Muscle layer of colon (tissue), 2 donors: ENCODE measurements around the gene TOB2.
"Not testable (repeated sequence)": the region's sequence is repeated elsewhere in the genome, so short reads cannot be mapped to it uniquely, and the experiment has no call there.

Experiments used
- H3K27ac ChIP-seq: one replicate; pipeline ENCODE4 v1.7.0; 2013; ENCODE audit warnings: low read depth, mild to moderate bottlenecking, low read length, moderate library complexity
- H3K27me3 ChIP-seq, 2 donors: one replicate each; pipeline ENCODE4 v1.7.0; 2013; ENCODE audit warnings: low read length in 2 of 2, mild to moderate bottlenecking in 2 of 2; ENCODE audit not compliant: insufficient read depth in 2 of 2, control insufficient read depth in 1 of 2
- H3K36me3 ChIP-seq: one replicate; pipeline ENCODE4 v1.7.0; 2013; ENCODE audit warnings: mild to moderate bottlenecking, low read length; ENCODE audit not compliant: insufficient read depth
- H3K4me1 ChIP-seq: one replicate; pipeline ENCODE4 v1.7.0; 2013; ENCODE audit warnings: mild to moderate bottlenecking, low read length; ENCODE audit not compliant: insufficient read depth
- H3K4me3 ChIP-seq, 2 donors: one replicate each; pipeline ENCODE4 v1.7.0; 2013; ENCODE audit warnings: low read length in 2 of 2, low read depth in 1 of 2, mild to moderate bottlenecking in 1 of 2, moderate library complexity in 1 of 2
- H3K9ac ChIP-seq: one replicate; pipeline ENCODE4 v1.7.0; 2013; ENCODE audit warnings: low read length
- H3K9me3 ChIP-seq: one replicate; pipeline ENCODE4 v1.7.0; 2013; ENCODE audit warnings: mild to moderate bottlenecking, low read length
- donor health status: abdominal sarcoma.
- donor health status: Adenocarcinoma of cecum.

Gene TOB2

GRCh38 chr22:41480397-41480735 lies 33.8 kb upstream of the TOB2 start:
- no peaks in the 10 kb centered on the region for H3K27me3 ChIP-seq
- no peak overlapping the region for H3K9ac ChIP-seq
- no peaks in the 10 kb centered on the region for H3K9me3 ChIP-seq
- peak overlapping the region in 1 of 2 donors; percentile 9 for H3K4me3 ChIP-seq
- peaks cover 9% of the 10 kb centered on the region for H3K36me3 ChIP-seq
- H3K4me1 ChIP-seq, result peaks cover 47% of the 10 kb centered on the region
- peak overlapping the region; percentile 60 for H3K27ac ChIP-seq

GRCh38 chr22:41479671-41480396 lies 33.2 kb upstream of the TOB2 start:
- H3K36me3 ChIP-seq, result peaks cover 9% of the 10 kb centered on the region
- H3K27me3 ChIP-seq, result no peaks in the 10 kb centered on the region
- H3K4me3 ChIP-seq, result peak overlapping the region in 1 of 2 donors; percentile 9
- no peak overlapping the region for H3K9ac ChIP-seq
- no peaks in the 10 kb centered on the region for H3K9me3 ChIP-seq
- H3K27ac ChIP-seq, result peak overlapping the region; percentile 60
- peaks cover 47% of the 10 kb centered on the region for H3K4me1 ChIP-seq

GRCh38 chr22:41478891-41479521 lies 32.4 kb upstream of the TOB2 start:
- no peaks in the 10 kb centered on the region for H3K27me3 ChIP-seq
- no peak overlapping the region for H3K4me3 ChIP-seq
- no peak overlapping the region for H3K9ac ChIP-seq
- no peaks in the 10 kb centered on the region for H3K9me3 ChIP-seq
- H3K36me3 ChIP-seq, result peaks cover 9% of the 10 kb centered on the region
- no peak overlapping the region for H3K27ac ChIP-seq
- peaks cover 47% of the 10 kb centered on the region for H3K4me1 ChIP-seq

GRCh38 chr22:41478473-41478872 lies 31.9 kb upstream of the TOB2 start:
- H3K36me3 ChIP-seq, result peaks cover 9% of the 10 kb centered on the region
- peaks cover 47% of the 10 kb centered on the region for H3K4me1 ChIP-seq
- no peaks in the 10 kb centered on the region for H3K27me3 ChIP-seq
- no peak overlapping the region for H3K9ac ChIP-seq
- H3K27ac ChIP-seq, result no peak overlapping the region
- H3K4me3 ChIP-seq, result no peak overlapping the region
- no peaks in the 10 kb centered on the region for H3K9me3 ChIP-seq

GRCh38 chr22:41474872-41475451 lies 28.4 kb upstream of the TOB2 start:
- Histone ChIP-seq H3K9ac (no peak overlapping the region), H3K27ac (no peak overlapping the region), H3K27me3 (no peaks in the 10 kb centered on the region), H3K4me1 (peaks cover 26% of the 10 kb centered on the region), H3K9me3 (no peaks in the 10 kb centered on the region), H3K4me3 (no peak overlapping the region), H3K36me3 (peaks cover 18% of the 10 kb centered on the region)

- peaks cover 21% of the 10 kb centered on the region for H3K36me3 ChIP-seq
- H3K4me1 ChIP-seq, result peaks cover 27% of the 10 kb centered on the region
- no peaks in the 10 kb centered on the region for H3K9me3 ChIP-seq
- H3K27ac ChIP-seq, result no peak overlapping the region
- H3K9ac ChIP-seq, result no peak overlapping the region
- H3K4me3 ChIP-seq, result no peak overlapping the region
- no peaks in the 10 kb centered on the region for H3K27me3 ChIP-seq
Measured at GRCh38 chr22:41471568-41471967, 25.0 kb upstream of the TOB2 start.

- Histone ChIP-seq H3K9me3 (no peaks in the 10 kb centered on the region), H3K4me1 (peaks cover 27% of the 10 kb centered on the region), H3K27me3 (no peaks in the 10 kb centered on the region), H3K9ac (no peak overlapping the region), H3K27ac (no peak overlapping the region), H3K4me3 (no peak overlapping the region), H3K36me3 (peaks cover 27% of the 10 kb centered on the region)
Measured at GRCh38 chr22:41470886-41471285, 24.3 kb upstream of the TOB2 start.

- H3K4me3 ChIP-seq, result peak overlapping the region; percentile 33 to 91
- H3K27ac ChIP-seq, result peak overlapping the region; percentile 96
- H3K9ac ChIP-seq, result peak overlapping the region; percentile 92
- H3K36me3 ChIP-seq, result peaks cover 40% of the 10 kb centered on the region
- H3K9me3 ChIP-seq, result no peaks in the 10 kb centered on the region
- no peaks in the 10 kb centered on the region for H3K27me3 ChIP-seq
- H3K4me1 ChIP-seq, result peaks cover 27% of the 10 kb centered on the region
Measured at GRCh38 chr22:41469218-41469851, 22.7 kb upstream of the TOB2 start.

GRCh38 chr22:41468381-41469217 lies 22.0 kb upstream of the TOB2 start, which contains the start of the genes ACO2 and PHF5A:
Gene ACO2, plus strand, starts transcription at chr22:41469117. Its CDS starts 30 bp downstream, at chr22:41469147.
Gene PHF5A, minus strand, starts transcription at chr22:41468692. Its CDS starts 39 bp downstream, at chr22:41468653.
- Histone ChIP-seq H3K4me3 (peak within 1 kb of the TSS; percentile 33 to 91), H3K27ac (peak within 1 kb of the TSS; percentile 96), H3K27me3 (no peaks in the 10 kb centered on the region), H3K36me3 (peaks cover 47% of the 10 kb centered on the region), H3K9me3 (no peaks in the 10 kb centered on the region), H3K4me1 (peaks cover 27% of the 10 kb centered on the region), H3K9ac (peak within 1 kb of the TSS; percentile 92)

- no peak overlapping the region for H3K9ac ChIP-seq
- H3K27ac ChIP-seq, result no peak overlapping the region
Measured at GRCh38 chr22:41461901-41462300, 15.3 kb upstream of the TOB2 start.

GRCh38 chr22:41460071-41460470 lies 13.5 kb upstream of the TOB2 start:
- H3K4me1 ChIP-seq, H3K27ac ChIP-seq, H3K27me3 ChIP-seq, H3K9ac ChIP-seq, H3K9me3 ChIP-seq, H3K4me3 ChIP-seq: not testable (repeated sequence)
- H3K36me3 ChIP-seq, result peaks cover 43% of the 10 kb centered on the region

More at GRCh38 chr22:41461901-41462300, 15.3 kb upstream of the TOB2 start:
- Histone ChIP-seq H3K4me1 (no peaks in the 10 kb centered on the region), H3K4me3 (no peak overlapping the region), H3K36me3 (peaks cover 58% of the 10 kb centered on the region), H3K9me3 (no peaks in the 10 kb centered on the region), H3K27me3 (no peaks in the 10 kb centered on the region)
